Endothelial cell of umbilical vein (primary cell): ENCODE results near the gene IRF2. TPM values are rescaled to one million over a fixed set of nuclear protein-coding genes. Genes with fewer than 3 reads are reported as not detected.

Source experiments
- BruUV-seq: library from RNA; stranded (reverse); fragments of 400-500 nt; replicated peaks from 2 replicates; lab custom pipeline; 2021; lab: Mats Ljungman, UMichigan
- CTCF ChIA-PET: fragments of 300-600, 350-600 bp; sonication (Branson Sonifier 250); formaldehyde crosslinking; loops from one replicate; lab custom pipeline; 2021; ENCODE audit warnings: antibody characterized with exemption, inconsistent platforms; lab: Charles Lee
- POLR2A ChIA-PET: fragments of 300-600, 350-600 bp; sonication (Branson Sonifier 250); formaldehyde crosslinking; loops from one replicate; lab custom pipeline; 2021; ENCODE audit warnings: antibody characterized with exemption, inconsistent platforms; lab: Charles Lee
- DNase-seq: peaks from one replicate; pipeline ENCODE4 v3.0.0-alpha.2; 2011; ENCODE audit warnings: low read depth, low spot score
- FAIRE-seq: peaks from 2 replicates; lab custom pipeline; 2011; peaks lifted over from hg19 to GRCh38; lab: Jason Lieb, UNC
- H2AFZ ChIP-seq: 2 replicates; pipeline ENCODE4 v1.6.0; 2012; ENCODE audit warnings: low read depth, low read length, control low read depth, inconsistent platforms
- H3K27ac ChIP-seq: 2 replicates; pipeline ENCODE4 v1.5.1; 2011; ENCODE audit warnings: low read depth, mild to moderate bottlenecking, control low read depth, low read length, moderate library complexity; ENCODE audit not compliant: insufficient read depth
- H3K27me3 ChIP-seq, 2 experiments: 2 replicates each; pipeline versions ENCODE4 v1.6.0 to v1.6.1; 2011; ENCODE audit warnings: low read length in 2 of 2, mixed read lengths in 1 of 2; ENCODE audit not compliant: control insufficient read depth in 2 of 2, insufficient read depth in 2 of 2
- H3K36me3 ChIP-seq, 2 experiments: 2 replicates in 1 of 2; 3 replicates in 1 of 2; pipeline ENCODE4 v1.5.1; 2011; ENCODE audit warnings: low read length in 2 of 2, mild to moderate bottlenecking in 1 of 2, moderate library complexity in 1 of 2; ENCODE audit not compliant: control insufficient read depth in 2 of 2, insufficient read depth in 2 of 2; ENCODE audit errors: extremely low read depth in 1 of 2
- H3K4me1 ChIP-seq: 3 replicates; pipeline ENCODE4 v1.5.1; 2011; ENCODE audit warnings: mild to moderate bottlenecking, low read length; ENCODE audit not compliant: control insufficient read depth, insufficient read depth; ENCODE audit errors: extremely low read depth
- H3K4me2 ChIP-seq: 2 replicates; pipeline ENCODE4 v1.6.1; 2011; ENCODE audit warnings: low read length, control low read depth, mixed read lengths; ENCODE audit not compliant: insufficient read depth
- H3K4me3 ChIP-seq, 3 experiments: fragments of 200-600 bp in 1 of 3; sonication (generic), shearing (Covaris generic) in 1 of 3; replicated peaks in 1 of 3; 2 replicates each; pipeline ENCODE4 v1.5.1; 2011 to 2016; ENCODE audit warnings: control low read depth in 3 of 3, low read length in 3 of 3, mild to moderate bottlenecking in 2 of 3, inconsistent platforms in 1 of 3, low read depth in 1 of 3, moderate library complexity in 1 of 3; ENCODE audit not compliant: insufficient read depth in 1 of 3
- H3K79me2 ChIP-seq: 2 replicates; pipeline ENCODE4 v1.6.0; 2012; ENCODE audit warnings: low read length, inconsistent platforms; ENCODE audit not compliant: control insufficient read depth, insufficient read depth
- H3K9ac ChIP-seq: replicated peaks from 2 replicates; pipeline ENCODE3; 2011; ENCODE audit warnings: low read length, control low read depth; ENCODE audit not compliant: insufficient read depth; ENCODE audit errors: extremely low read depth
- H3K9me1 ChIP-seq: replicated peaks from 3 replicates; pipeline ENCODE4 v1.6.0; 2011; ENCODE audit warnings: mild to moderate bottlenecking, low read length; ENCODE audit not compliant: control insufficient read depth, insufficient read depth; ENCODE audit errors: extremely low read depth
- H3K9me3 ChIP-seq: replicated peaks from 2 replicates; pipeline ENCODE4 v1.5.1; 2012; ENCODE audit warnings: low read length, inconsistent platforms; ENCODE audit not compliant: control insufficient read depth, insufficient read depth
- H4K20me1 ChIP-seq: replicated peaks from 2 replicates; pipeline ENCODE3; 2011; ENCODE audit warnings: mild to moderate bottlenecking, low read length; ENCODE audit not compliant: control insufficient read depth, insufficient read depth; ENCODE audit errors: extremely low read depth
- EZH2 ChIP-seq: IDR thresholded peaks from 2 replicates; pipeline ENCODE4 v1.6.1; 2012; ENCODE audit warnings: borderline replicate concordance, low read depth, mild to moderate bottlenecking, moderate library complexity, low read length, inconsistent platforms; ENCODE audit not compliant: severe bottlenecking
- FOS ChIP-seq: IDR thresholded peaks from 2 replicates; pipeline ENCODE4 v1.6.1; 2011; ENCODE audit warnings: mild to moderate bottlenecking, low read length, moderate library complexity, borderline replicate concordance; ENCODE audit not compliant: insufficient read depth
- JUN ChIP-seq: IDR thresholded peaks from 2 replicates; pipeline ENCODE4 v1.6.1; 2011; ENCODE audit warnings: borderline replicate concordance, low read depth; ENCODE audit not compliant: insufficient read length, insufficient read depth
- POLR2A ChIP-seq: IDR thresholded peaks from 2 replicates; pipeline ENCODE4 v1.6.1; 2012; ENCODE audit warnings: low read depth, mild to moderate bottlenecking, control low read depth, low read length
- dilution Hi-C: fragments of 300-500 bp; cut with MboI; formaldehyde crosslinking; loops from one replicate; pipeline ENCODE4 v1.15.0; 2019; ENCODE audit warnings: low sequenced_read_pairs; ENCODE audit not compliant: extremely low pct_ligation_motif_present
- intact Hi-C: fragments of 100-400 bp; cut with micrococcal nuclease; formaldehyde crosslinking; loops from one replicate; pipeline ENCODE4 v1.10.0; 2022
- polyA plus RNA-seq, 4 experiments: library from polyadenylated mRNA; depleted of rRNA in 3 of 4; stranded (reverse) in 3 of 4; unstranded in 1 of 4; fragments of >200 nt; gene quantifications; 2 replicates each; pipeline versions ENCODE4 v1.2.1 to v1.2.3, GENCODE V29; 2011 to 2012; ENCODE audit warnings: missing spikeins in 1 of 4
- total RNA-seq: library from RNA; stranded (reverse); gene quantifications from 2 replicates; pipeline ENCODE4 v1.2.3, GENCODE V29; 2021
- TF ChIP-seq, protein P1 (sequence below), 2 donors: IDR thresholded peaks; 1 replicate in 1 of 2; 2 replicates in 1 of 2; pipeline ENCODE4 v1.5.1; 2011; ENCODE audit warnings: low read length in 2 of 2, mild to moderate bottlenecking in 2 of 2, moderate library complexity in 2 of 2, control low read depth in 1 of 2, inconsistent platforms in 1 of 2, low read depth in 1 of 2; ENCODE audit not compliant: insufficient read depth in 1 of 2; ENCODE audit errors: extremely low read depth in 1 of 2
- TF ChIP-seq, protein P2 (sequence below): IDR thresholded peaks from 2 replicates; pipeline ENCODE4 v1.6.1; 2011; ENCODE audit not compliant: insufficient read depth, insufficient read length

Gene IRF2
- total and polyA plus RNA-seq, 2 donors (not counting 3 experiments of a cell fraction or from before 2014, with no cell fraction given) = 26.9 to 27.6 TPM

DNA sequence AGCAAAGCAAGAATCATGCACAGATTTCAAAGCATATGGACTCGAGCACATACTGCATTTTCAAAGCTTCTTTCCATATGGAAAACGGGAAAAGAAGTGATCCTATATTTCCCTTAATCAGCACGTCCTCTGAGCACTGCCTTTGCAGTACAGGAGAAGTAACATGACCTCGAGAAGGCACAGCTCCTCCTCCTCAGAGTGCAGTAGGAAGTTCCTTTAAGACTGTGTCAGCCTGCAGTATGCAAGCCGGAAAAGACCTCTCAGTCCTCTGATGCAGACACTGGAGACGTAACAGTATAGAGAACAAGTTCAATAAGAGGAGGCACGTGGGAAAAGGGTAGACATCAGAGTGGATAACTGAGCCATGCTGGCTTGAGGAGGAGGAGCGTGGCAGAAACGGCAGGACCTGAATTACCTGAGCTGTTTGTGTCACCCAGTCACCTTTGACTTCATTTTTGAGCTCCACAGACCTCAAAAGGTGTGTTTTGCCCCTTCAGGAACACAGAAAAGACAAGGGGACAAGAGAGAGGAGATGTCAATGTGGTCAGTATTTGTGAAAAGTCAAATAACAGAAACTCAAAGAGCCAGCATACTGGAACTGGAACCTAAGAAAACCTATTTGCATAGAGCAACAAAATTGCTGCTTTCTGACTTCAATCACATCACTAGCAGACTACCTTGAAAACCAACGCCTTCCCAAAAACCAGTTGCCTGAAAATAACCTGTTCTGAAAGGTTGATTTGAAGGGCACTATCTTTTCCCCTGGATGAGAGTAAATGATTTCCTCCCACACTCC, 20.8 kb downstream of the IRF2 start:
- no peaks in the 10 kb centered on the region for H3K36me3 ChIP-seq
- peak overlapping the region; percentile 33 for H3K4me2 ChIP-seq
- peaks cover 42% of the 10 kb centered on the region for H3K4me1 ChIP-seq
- TSS peak; percentile 16 for BruUV-seq
- H3K4me3 ChIP-seq = no peak overlapping the region
- CTCF ChIA-PET = interaction anchor here (0.5 to 1.3 kb wide), 9 partner anchors 9 to 189 kb away, joined by 3 to 6 read pairs (median 3); partner anchors contain the start of gene IRF2
- DNase-seq (peak; percentile 80), FAIRE-seq (peak; percentile 93)
- no peak overlapping the region for H3K9ac ChIP-seq
- peaks cover 47% of the 10 kb centered on the region for H3K79me2 ChIP-seq
- dilution Hi-C loops (no loop called here), intact Hi-C loops (loop anchor here (1.0 kb wide), 2 partner anchors 11 to 19 kb away; no protein-coding TSS in a partner anchor)
- H3K27ac ChIP-seq = peak overlapping the region; percentile 54
- POLR2A ChIA-PET = no interaction called here
- no peaks in the 10 kb centered on the region for H3K9me3 ChIP-seq
- H2AFZ ChIP-seq = peak overlapping the region; percentile 45
- H3K27me3 ChIP-seq = no peaks in the 10 kb centered on the region
- no peaks in the 10 kb centered on the region for H3K9me1 ChIP-seq
- TF ChIP-seq, protein P1, sequence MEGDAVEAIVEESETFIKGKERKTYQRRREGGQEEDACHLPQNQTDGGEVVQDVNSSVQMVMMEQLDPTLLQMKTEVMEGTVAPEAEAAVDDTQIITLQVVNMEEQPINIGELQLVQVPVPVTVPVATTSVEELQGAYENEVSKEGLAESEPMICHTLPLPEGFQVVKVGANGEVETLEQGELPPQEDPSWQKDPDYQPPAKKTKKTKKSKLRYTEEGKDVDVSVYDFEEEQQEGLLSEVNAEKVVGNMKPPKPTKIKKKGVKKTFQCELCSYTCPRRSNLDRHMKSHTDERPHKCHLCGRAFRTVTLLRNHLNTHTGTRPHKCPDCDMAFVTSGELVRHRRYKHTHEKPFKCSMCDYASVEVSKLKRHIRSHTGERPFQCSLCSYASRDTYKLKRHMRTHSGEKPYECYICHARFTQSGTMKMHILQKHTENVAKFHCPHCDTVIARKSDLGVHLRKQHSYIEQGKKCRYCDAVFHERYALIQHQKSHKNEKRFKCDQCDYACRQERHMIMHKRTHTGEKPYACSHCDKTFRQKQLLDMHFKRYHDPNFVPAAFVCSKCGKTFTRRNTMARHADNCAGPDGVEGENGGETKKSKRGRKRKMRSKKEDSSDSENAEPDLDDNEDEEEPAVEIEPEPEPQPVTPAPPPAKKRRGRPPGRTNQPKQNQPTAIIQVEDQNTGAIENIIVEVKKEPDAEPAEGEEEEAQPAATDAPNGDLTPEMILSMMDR (IDR thresholded peaks at IDR 0.05; ENCODE audit: extremely low read depth in 1 of 2, insufficient read depth in 1 of 2, low read depth in 1 of 2, low read length in 2 of 2) = no peak
- TF ChIP-seq JUN (peak; percentile 6), EZH2 (no peak), FOS (peak; percentile 51), POLR2A (no peak)
- TF ChIP-seq, protein P2, sequence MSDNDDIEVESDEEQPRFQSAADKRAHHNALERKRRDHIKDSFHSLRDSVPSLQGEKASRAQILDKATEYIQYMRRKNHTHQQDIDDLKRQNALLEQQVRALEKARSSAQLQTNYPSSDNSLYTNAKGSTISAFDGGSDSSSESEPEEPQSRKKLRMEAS = peak; percentile 58
- no peaks in the 10 kb centered on the region for H4K20me1 ChIP-seq
